Ovary (tissue), 9 donors: ENCODE measurements around the gene HMOX1. TPM values are rescaled to one million over a fixed set of nuclear protein-coding genes. Genes with fewer than 3 reads are reported as not detected.
A peak's percentile ranks its signal among the peaks of the same experiment; 100 is the strongest.

Experiments used
- DNase-seq, 5 donors: peaks; one replicate each; pipeline ENCODE4 v3.0.0-alpha.2; 2019 to 2020
- H3K27ac ChIP-seq, 2 donors: fragments of 200-600 bp; one replicate each; pipeline versions ENCODE4 v1.5.1 to v1.8.0; 2019 to 2022
- H3K27me3 ChIP-seq: fragments of 200-600 bp; one replicate; pipeline ENCODE4 v1.8.0; 2022
- H3K36me3 ChIP-seq: fragments of 200-600 bp; sonication (generic); one replicate; pipeline ENCODE4 v1.5.1; 2019
- H3K4me1 ChIP-seq: one replicate; pipeline ENCODE4 v1.8.1; 2013; ENCODE audit warnings: mild to moderate bottlenecking, moderate library complexity; ENCODE audit not compliant: insufficient read depth
- H3K4me3 ChIP-seq: fragments of 200-600 bp; sonication (generic); one replicate; pipeline ENCODE4 v1.5.1; 2017
- H3K9me3 ChIP-seq, 2 donors: fragments of 200-600 bp in 1 of 2; sonication (generic) in 1 of 2; one replicate each; pipeline versions ENCODE4 v1.5.1 to v1.8.1; 2013 to 2019; ENCODE audit warnings: mild to moderate bottlenecking in 1 of 2, moderate library complexity in 1 of 2
- CTCF ChIP-seq, 3 donors: fragments of 450-650 bp in 2 of 3; fragments of 200-600 bp in 1 of 3; IDR thresholded peaks; one replicate each; pipeline versions ENCODE4 v1.5.1 to v1.8.0; 2016 to 2022; ENCODE audit warnings: antibody characterized with exemption in 3 of 3, mild to moderate bottlenecking in 1 of 3
- EP300 ChIP-seq: sonication (generic); formaldehyde crosslinking; IDR thresholded peaks from one replicate; pipeline ENCODE4 v1.6.1; 2017; ENCODE audit warnings: antibody characterized with exemption
- POLR2A ChIP-seq: fragments of 450-650 bp; IDR thresholded peaks from one replicate; pipeline ENCODE4 v1.6.1; 2017; ENCODE audit warnings: antibody characterized with exemption, mild to moderate bottlenecking, moderate library complexity
- WGBS, 3 donors: extraction: QIAGEN DNeasy Blood & Tissue Kit in 1 of 3; methylation state at CpG; one replicate each; pipeline versions ENCODE4 v1.1.5 to v1.1.7; 2013 to 2017; 5-methylcytosine and 5-hydroxymethylcytosine counted together
- intact Hi-C, 4 donors: fragments of 100-400 bp; cut with DNase I; formaldehyde crosslinking; loops; one replicate each; pipeline versions ENCODE4 v1.11.0 to v1.15.1; 2022 to 2023
- polyA plus RNA-seq, 2 donors: library from polyadenylated mRNA; stranded (reverse); fragments of 200-250 nt in 1 of 2; fragments of 350-450 nt in 1 of 2; fragmentation: Illumina TruSeq in 1 of 2; extraction: RNeasy Lipid Tissue Mini Kit (QIAGEN cat#74804) in 1 of 2; gene quantifications; one replicate each; pipeline ENCODE4 v1.2.3, GENCODE V29; 2013 to 2014
- total RNA-seq, 7 donors: library from RNA; depleted of rRNA in 2 of 7; stranded (reverse); fragments of >200 nt in 2 of 7; fragmentation: NEBNext Ultra II Directional in 3 of 7; extraction: Animal tissue kit (Norgen Biotek cat#: 25700) in 3 of 7; gene quantifications; one replicate each; pipeline versions ENCODE4 v1.1.0 to v1.2.4, GENCODE V29; 2016 to 2023
- donor health status: DM: no; HTN: no; CAD: no; lungs with moderate emphysema.
- donor health status: DM: no; HTN: no; CAD: no.
- donor health status: Bipolar disorder and iron deficiency.
- donor health status: DM: yes; HTN: yes; CAD: no.
- donor health status: DM: no; HTN: no; CAD: no.
- donor health status: DM: yes; HTN: yes; CAD: no.

Gene HMOX1
- total and polyA plus RNA-seq, 9 donors, result 45.0 to 243 (median 71.4) TPM

GRCh38 chr22:35376728-35377472 lies 4.0 kb upstream of the HMOX1 start:
- Histone ChIP-seq H3K4me3 (no peak overlapping the region), H3K9me3 (no peaks in the 10 kb centered on the region), H3K27me3 (no peaks in the 10 kb centered on the region), H3K4me1 (peaks cover 17% of the 10 kb centered on the region), H3K36me3 (no peaks in the 10 kb centered on the region), H3K27ac (peak overlapping the region; percentile 69 to 70)
- peak; percentile 93 to 98 (median 96) for DNase-seq
- intact Hi-C loops, result no loop called here
- WGBS, 3 donors, result 2 to 3% (median 2%) methylated on average over 17 of the region's 17 CpGs
- peak; percentile 10 for TF ChIP-seq POLR2A
- peak; percentile 84 for TF ChIP-seq EP300
- TF ChIP-seq CTCF (IDR thresholded peaks at IDR 0.05), result no peak

GRCh38 chr22:35377735-35378134 lies 3.2 kb upstream of the HMOX1 start:
- WGBS, 3 donors, result 79 to 95% (median 83%) methylated on average over 3 of the region's 3 CpGs
- Histone ChIP-seq H3K9me3 (no peaks in the 10 kb centered on the region), H3K4me3 (no peak overlapping the region), H3K27me3 (no peaks in the 10 kb centered on the region), H3K36me3 (no peaks in the 10 kb centered on the region), H3K27ac (peak overlapping the region in 1 of 2 donors; percentile 69), H3K4me1 (peaks cover 14% of the 10 kb centered on the region)
- no peak for DNase-seq
- TF ChIP-seq EP300, result no peak
- TF ChIP-seq CTCF (IDR thresholded peaks at IDR 0.05), result no peak
- no peak for TF ChIP-seq POLR2A
- intact Hi-C loops, result no loop called here

- 23 to 67% (median 24%) methylated on average over 3 of the region's 3 CpGs for WGBS, 3 donors
- TF ChIP-seq CTCF (IDR thresholded peaks at IDR 0.05) (no peak), POLR2A (no peak), EP300 (no peak)
- Histone ChIP-seq H3K4me3 (no peak overlapping the region), H3K9me3 (no peaks in the 10 kb centered on the region), H3K4me1 (peaks cover 19% of the 10 kb centered on the region), H3K27me3 (no peaks in the 10 kb centered on the region), H3K36me3 (no peaks in the 10 kb centered on the region), H3K27ac (peak overlapping the region in 1 of 2 donors; percentile 6)
- no peak for DNase-seq
- intact Hi-C loops, result no loop called here
Observed at GRCh38 chr22:35378621-35379020, 2.3 kb upstream of the HMOX1 start.

GRCh38 chr22:35379146-35379993 lies 1.5 kb upstream of the HMOX1 start:
- Histone ChIP-seq H3K9me3 (no peaks in the 10 kb centered on the region), H3K36me3 (no peaks in the 10 kb centered on the region), H3K4me1 (peaks cover 19% of the 10 kb centered on the region), H3K27me3 (no peaks in the 10 kb centered on the region), H3K4me3 (no peak overlapping the region), H3K27ac (no peak overlapping the region)
- 83 to 88% (median 88%) methylated on average over 10 of the region's 10 CpGs for WGBS, 3 donors
- TF ChIP-seq EP300, result no peak
- TF ChIP-seq POLR2A, result no peak
- TF ChIP-seq CTCF (IDR thresholded peaks at IDR 0.05), result no peak
- no peak for DNase-seq
- intact Hi-C loops, result no loop called here
